GM12801 (cell line): Measurements from ENCODE around the gene ATG4C.

ENCODE experiments used
- CTCF ChIP-seq: IDR thresholded peaks from one replicate; pipeline ENCODE4 v1.5.1; 2011; ENCODE audit warnings: control low read depth; ENCODE audit not compliant: insufficient read length; ENCODE audit errors: extremely low read depth

The ATG4C gene

GRCh38 chr1:62790716-62791115 lies 6.8 kb downstream of the ATG4C start:
- TF ChIP-seq CTCF = no peak

- no peak for TF ChIP-seq CTCF
Measured at GRCh38 chr1:62794053-62794452, 10.1 kb downstream of the ATG4C start.

DNA sequence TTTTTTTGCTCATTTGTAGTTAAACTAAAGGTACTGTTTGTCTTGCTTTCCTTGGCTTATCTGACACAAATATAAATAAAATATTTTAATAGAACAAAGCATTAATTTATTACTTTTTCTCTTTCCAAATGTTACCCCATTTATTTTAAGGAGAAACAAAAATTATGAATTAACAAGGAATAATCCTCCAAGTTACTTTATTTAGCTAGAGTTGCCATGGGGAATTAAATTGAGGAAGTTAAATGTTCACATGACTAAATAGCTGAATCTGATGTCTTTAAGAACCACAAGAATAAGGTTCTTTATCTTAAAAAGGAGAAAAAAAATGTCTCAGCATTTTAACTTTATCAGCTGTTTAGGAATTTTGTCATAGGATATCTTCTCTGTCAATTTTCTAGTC lies 12.3 kb downstream of the ATG4C start:
- TF ChIP-seq CTCF = no peak

- no peak for TF ChIP-seq CTCF
Measured at GRCh38 chr1:62799688-62800087, 15.8 kb downstream of the ATG4C start.

GRCh38 chr1:62800281-62800680 lies 16.3 kb downstream of the ATG4C start:
- TF ChIP-seq CTCF = no peak

GRCh38 chr1:62800825-62801306 lies 16.9 kb downstream of the ATG4C start:
- TF ChIP-seq CTCF = no peak

DNA sequence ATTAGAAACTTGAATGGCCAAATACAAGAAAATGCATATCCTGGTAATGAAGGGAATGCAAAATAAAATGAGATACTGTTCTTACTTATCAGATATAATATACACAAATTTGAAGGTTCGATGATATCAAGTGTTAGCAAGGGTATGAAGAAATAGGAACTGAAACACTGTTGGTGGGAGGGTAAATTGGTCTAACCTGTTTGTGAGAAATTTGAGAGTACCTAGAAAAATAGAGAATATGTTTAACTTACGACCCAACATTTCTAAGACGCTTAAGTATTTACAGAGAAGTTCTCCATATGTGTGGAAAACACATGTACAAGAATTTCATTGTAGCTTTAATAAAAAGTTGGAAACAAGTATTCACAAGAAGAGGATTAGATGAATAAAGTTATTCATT lies 25.9 kb downstream of the ATG4C start:
- TF ChIP-seq CTCF = no peak
